ENCODE results near the gene POLR3G.

The POLR3G gene, protein sequence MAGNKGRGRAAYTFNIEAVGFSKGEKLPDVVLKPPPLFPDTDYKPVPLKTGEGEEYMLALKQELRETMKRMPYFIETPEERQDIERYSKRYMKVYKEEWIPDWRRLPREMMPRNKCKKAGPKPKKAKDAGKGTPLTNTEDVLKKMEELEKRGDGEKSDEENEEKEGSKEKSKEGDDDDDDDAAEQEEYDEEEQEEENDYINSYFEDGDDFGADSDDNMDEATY

DNA sequence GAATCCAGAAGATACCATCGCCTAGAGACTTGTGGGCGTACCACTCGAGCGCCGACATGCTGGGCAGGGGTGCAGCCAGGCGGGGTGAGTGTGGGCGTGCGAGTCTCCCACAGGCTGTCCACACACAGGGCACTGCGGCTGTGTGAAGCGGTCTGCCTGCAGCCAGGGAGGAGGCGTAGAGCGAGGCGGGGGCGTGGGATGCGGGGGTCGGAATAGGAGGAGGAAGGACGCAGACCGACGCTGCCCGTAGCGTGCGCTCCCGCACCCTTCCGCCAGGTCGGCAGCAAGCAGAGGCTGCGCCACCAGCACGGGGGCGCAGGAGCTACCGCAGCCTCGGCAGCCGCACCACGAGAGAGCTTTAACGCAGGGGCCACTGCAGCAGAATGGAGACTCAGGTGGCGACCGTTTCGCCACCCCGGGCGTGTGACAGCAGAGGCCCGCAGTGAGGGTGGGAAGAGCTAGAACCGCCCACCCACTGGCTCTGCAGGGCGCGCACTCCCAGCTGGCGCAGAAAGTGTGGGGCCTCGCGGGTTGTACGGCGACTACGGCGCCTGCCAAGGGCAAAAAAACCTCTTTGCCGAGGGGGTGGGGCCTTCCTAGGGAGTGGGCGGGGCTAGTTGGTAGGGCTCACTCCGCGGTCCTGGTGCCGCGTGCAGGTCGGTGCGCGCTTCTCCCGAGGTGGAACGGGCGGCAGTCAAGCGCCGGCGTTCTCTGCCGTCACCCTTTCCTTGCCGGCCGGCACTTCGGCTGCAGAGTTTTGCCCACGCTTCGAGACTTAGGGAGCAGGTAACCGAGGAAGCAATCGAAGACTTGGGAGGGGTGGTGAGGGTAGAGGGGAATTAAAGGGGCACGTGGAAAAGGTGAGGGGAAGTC lies at the start of gene POLR3G, which contains the start of gene MBLAC2:
Gene POLR3G (plus strand): TSS at position 630 of the 873 bp plus-strand sequence. CDS start 10,704 bp downstream, outside the sequence.
Gene MBLAC2 (minus strand): TSS at position 537 of the 873 bp plus-strand sequence. CDS start 479 bp downstream, at position 58.
- peak; percentile 93 to 94 for DNase-seq (ENCODE audit: low read depth in 2 of 2)

- peak; percentile 20 to 27 for DNase-seq (ENCODE audit: low read depth in 2 of 2)
Measured at GRCh38 chr5:90434116-90434714, 40.4 kb upstream of the POLR3G start.

DNA sequence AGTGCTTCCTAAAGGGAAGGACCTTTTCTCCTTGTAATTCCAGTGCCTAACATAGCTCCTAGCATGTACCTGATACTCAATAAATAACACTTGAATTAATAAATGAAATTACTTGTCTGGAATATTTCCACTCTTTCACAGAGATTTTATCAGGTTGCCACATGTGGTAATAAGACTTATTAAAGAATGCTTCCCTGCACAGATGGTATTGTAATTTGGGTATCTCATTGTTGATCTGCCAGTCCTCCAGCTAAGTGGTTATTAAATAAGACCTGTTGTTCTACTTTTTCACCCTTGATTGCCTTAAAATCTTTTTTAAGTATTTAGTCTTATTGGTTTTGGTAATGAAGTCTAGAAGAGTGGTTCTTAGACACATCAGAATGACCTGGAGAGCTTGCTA lies 37.0 kb upstream of the POLR3G start:
- no peak for DNase-seq (ENCODE audit: low read depth in 2 of 2)

DNA sequence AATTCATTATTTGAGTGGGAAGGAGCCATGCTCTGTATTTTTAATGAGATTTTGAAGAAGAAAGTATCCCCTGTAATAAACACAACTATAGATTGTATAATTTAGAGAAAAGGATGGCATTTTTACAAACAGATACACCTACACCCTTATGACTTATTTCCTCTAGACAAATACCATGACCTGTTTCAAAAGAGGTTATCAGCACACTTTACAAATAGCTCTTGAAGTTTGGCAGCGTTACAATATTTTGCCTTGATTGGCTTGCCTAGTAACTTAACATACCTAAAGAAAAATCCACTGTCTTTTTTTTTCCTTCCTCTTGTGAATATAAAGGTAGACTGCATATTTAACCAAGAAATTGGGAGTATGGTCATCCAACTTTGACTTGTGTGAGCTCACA lies 36.6 kb upstream of the POLR3G start:
- DNase-seq (ENCODE audit: low read depth in 2 of 2), result no peak

GRCh38 chr5:90440644-90441043 lies 34.0 kb upstream of the POLR3G start:
- no peak for DNase-seq (ENCODE audit: low read depth in 2 of 2)

GRCh38 chr5:90446961-90447360 lies 27.7 kb upstream of the POLR3G start:
- no peak for DNase-seq (ENCODE audit: low read depth in 2 of 2)

- DNase-seq (ENCODE audit: low read depth in 2 of 2), result no peak
Measured at GRCh38 chr5:90461288-90461687, 13.4 kb upstream of the POLR3G start.

- DNase-seq (ENCODE audit: low read depth in 2 of 2), result no peak
Measured at GRCh38 chr5:90472783-90473395, 1.8 kb upstream of the POLR3G start.

- peak; percentile 12 to 37 for DNase-seq (ENCODE audit: low read depth in 2 of 2)
Measured at GRCh38 chr5:90473396-90474234, 1.0 kb upstream of the POLR3G start.

DNA sequence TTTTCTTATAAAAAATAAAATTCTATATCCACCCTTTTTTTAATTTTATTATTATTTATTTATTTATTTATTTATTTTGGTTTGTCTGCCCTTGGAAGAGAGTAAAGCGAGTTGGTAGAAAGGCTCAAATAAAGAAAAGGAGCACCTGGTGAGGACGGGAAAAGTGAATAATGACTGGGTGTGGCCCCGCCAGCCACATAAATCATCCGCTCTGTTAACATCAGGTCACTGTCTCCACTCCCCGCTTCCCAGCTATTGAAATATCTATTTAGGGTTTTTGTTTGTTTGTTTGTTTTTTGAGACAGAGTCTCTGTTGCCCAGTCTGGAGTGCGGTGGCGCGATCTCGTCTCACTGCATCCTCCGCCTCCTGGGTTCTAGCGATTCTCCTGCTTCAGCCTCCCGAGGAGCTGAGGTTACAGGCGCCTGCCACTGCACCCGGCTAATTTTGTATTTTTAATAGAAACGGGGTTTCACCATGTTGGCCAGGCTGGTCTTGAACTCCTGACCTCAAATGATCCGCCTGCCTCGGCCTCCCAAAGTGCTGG lies 844 bp downstream of the POLR3G start:
- DNase-seq (ENCODE audit: low read depth in 2 of 2), result no peak

GRCh38 chr5:90476391-90476790 lies 1.7 kb downstream of the POLR3G start:
- DNase-seq (ENCODE audit: low read depth in 2 of 2), result no peak

DNA sequence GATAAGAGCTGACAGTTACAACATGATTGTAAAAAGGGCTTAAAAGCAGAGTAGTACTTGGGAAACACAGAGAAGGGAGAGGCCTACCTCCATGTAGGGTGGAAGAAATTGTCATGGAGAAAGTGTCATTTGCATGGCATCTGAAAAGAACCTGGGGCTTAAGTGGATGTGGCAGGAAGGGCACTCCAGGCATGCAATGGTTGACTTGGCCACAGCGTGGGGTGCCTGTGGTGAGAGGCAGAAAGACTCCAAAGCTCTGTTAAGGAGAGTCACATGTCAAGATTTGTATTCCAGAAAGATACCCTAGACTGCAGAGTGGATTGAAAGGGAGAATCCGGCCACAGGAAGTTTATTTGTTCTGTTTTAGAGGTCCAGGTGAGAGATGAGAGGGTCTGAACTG lies 2.4 kb downstream of the POLR3G start:
- no peak for DNase-seq (ENCODE audit: low read depth in 2 of 2)

GRCh38 chr5:90477621-90478215 lies 3.1 kb downstream of the POLR3G start:
- DNase-seq (ENCODE audit: low read depth in 2 of 2), result no peak

DNA sequence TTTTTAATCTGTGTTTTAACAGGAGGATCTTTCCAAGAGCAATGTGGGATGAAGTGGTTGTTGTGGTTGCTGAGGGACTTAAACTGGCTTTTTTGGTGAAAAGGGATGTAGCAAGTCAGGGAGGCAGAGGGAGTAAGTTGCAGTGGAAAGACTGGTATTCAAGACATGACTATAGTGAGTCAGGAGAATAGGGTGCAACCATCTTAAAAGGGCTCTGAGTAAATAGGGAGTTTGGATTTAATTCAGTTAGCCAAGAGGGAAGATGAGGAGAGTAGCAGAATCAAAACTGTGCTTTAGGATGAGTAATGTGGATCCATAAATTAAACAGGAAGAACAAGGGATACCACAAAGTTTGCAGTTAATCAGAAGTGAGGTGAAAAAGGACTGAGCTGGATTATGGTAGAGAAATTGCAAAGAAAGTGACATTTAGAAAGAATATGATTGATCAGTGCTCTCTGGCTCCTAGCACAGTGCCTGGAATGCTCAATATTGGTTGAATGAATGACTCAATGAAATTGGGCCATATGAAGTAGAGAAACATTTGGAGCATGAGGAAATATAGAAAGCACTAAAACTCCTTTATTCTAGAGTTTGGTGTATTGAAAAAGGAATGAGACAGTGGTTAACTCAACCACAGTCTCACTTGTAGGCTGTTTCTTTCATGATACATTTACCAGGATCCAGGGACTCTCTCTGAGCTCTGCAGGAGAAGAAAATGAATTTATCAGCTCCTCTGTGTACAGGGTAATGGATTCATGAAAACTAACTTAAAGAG lies 5.1 kb downstream of the POLR3G start:
- no peak for DNase-seq (ENCODE audit: low read depth in 2 of 2)

- DNase-seq (ENCODE audit: low read depth in 2 of 2), result no peak
Measured at GRCh38 chr5:90480699-90481098, 6.0 kb downstream of the POLR3G start.

DNA sequence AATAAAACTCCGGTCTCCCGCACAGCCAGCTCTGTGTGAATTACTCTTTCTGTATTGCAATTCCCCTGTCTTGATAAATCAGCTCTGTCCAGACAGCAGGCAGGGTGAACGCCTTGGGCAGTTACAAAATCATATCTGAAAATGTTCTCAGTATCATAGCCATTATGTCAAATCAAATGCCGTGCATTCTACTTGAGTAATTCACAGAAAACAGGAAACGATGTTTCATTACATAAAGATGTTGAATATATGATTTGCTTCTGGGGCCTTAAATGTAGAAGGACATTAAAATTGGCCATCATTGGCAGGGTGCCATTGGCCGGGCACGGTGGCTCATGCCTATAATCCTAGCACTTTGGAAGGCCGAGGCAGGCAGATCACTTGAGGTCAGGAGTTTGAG lies 8.5 kb downstream of the POLR3G start:
- DNase-seq (ENCODE audit: low read depth in 2 of 2), result no peak

DNA sequence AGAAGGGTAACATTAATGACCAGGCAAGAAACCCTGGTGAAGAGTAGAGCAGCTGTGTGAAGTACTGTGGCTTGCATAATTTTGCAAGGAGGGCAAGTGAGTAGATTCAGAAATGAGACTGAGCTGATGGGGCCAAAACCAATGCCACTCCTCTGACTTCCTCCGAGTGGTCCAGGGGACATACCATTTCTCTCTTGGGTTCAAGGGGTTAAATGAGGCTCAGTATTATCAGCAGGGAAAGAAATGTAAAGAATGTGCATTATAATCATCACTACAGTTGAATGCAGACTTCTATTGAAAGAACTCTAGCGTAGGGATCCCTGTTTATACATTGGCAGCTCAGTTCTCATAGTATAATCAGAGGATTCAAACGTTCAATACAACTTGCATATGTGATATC lies 9.9 kb downstream of the POLR3G start:
- no peak for DNase-seq (ENCODE audit: low read depth in 2 of 2)

GRCh38 chr5:90488791-90489190 lies 14.1 kb downstream of the POLR3G start:
- DNase-seq (ENCODE audit: low read depth in 2 of 2), result no peak

- DNase-seq (ENCODE audit: low read depth in 2 of 2), result no peak
Measured at GRCh38 chr5:90494043-90494442, 19.4 kb downstream of the POLR3G start.

DNA sequence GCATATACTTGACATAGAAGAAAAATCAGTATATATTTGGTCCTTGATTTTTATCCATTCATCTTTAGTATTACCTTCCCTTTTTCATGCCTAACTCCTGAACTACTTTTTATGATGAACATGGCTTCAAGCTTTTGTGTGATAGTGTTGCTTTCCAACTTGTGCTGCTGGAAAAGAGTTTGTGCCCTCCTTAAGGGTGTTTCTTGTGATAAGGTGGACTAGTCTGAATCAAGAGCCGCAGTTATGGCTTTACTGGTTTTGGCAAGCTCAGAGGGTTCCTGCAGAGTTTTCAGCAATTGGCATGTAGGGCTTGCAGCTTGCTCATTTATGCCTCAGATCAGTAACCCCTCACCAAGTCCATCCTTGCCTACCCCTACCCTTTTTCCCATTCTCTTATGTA lies 20.5 kb downstream of the POLR3G start:
- no peak for DNase-seq (ENCODE audit: low read depth in 2 of 2)
